ENCODE results near the gene ORC6. TPM values are rescaled to one million over a fixed set of nuclear protein-coding genes. Genes with fewer than 3 reads are reported as not detected.

ORC6 gene
- total RNA-seq, 1 experiment from 2014 or later, result 95.0 TPM

GRCh38 chr16:46712911-46713310 is 23.5 kb downstream of the ORC6 start:
- H3K56ac ChIP-seq (ENCODE audit: insufficient read length, low read depth, low read length), result no peak overlapping the region
- no peak overlapping the region for H2BK120ac ChIP-seq (ENCODE audit: low read depth, low read length, poor library complexity, severe bottlenecking)
- TF ChIP-seq CTCF (conservative IDR thresholded peaks at IDR 0.05), result no peak
- no peak overlapping the region for H2BK15ac ChIP-seq (ENCODE audit: low read depth, low read length)
- Mint-ChIP-seq H3K27me3 (ENCODE audit: low read depth) (no peaks in the 10 kb centered on the region), H3K27ac (no peak overlapping the region), H3K4me3 (no peak overlapping the region), H3K36me3 (ENCODE audit: insufficient read depth in 1 of 3, low read depth in 3 of 3) (no peaks in the 10 kb centered on the region; a peak in 1 of 7 replicates), H3K9me3 (no peaks in the 10 kb centered on the region), H3K4me1 (no peaks in the 10 kb centered on the region)
- H3K9ac ChIP-seq (ENCODE audit: extremely low read depth, insufficient read length, low read length), result no peak overlapping the region
- no peak for DNase-seq
- no peak overlapping the region for H2BK12ac ChIP-seq (ENCODE audit: insufficient read length, low read depth, low read length)
- H4K91ac ChIP-seq (ENCODE audit: insufficient read length, low read depth, low read length), result no peak overlapping the region
- H2AK5ac ChIP-seq (ENCODE audit: insufficient read length, low read length), result no peak overlapping the region
- no peaks in the 10 kb centered on the region for H3K4me1 ChIP-seq (ENCODE audit: insufficient read depth, low read length)
- H3K4ac ChIP-seq (ENCODE audit: low read depth, low read length), result no peak overlapping the region
- no peaks in the 10 kb centered on the region for H3K9me3 ChIP-seq (ENCODE audit: control insufficient read depth, low read depth, low read length)
- H3K79me2 ChIP-seq (ENCODE audit: insufficient read depth, low read length), result no peaks in the 10 kb centered on the region
- no peak overlapping the region for H3K27ac ChIP-seq (ENCODE audit: insufficient read length, low read depth, low read length)
- no peak overlapping the region for H3K18ac ChIP-seq (ENCODE audit: insufficient read length, low read depth, low read length)
- H2BK5ac ChIP-seq (ENCODE audit: insufficient read length, low read length), result no peak overlapping the region
- H3K23me2 ChIP-seq (ENCODE audit: insufficient read length, low read depth, low read length, poor library complexity, severe bottlenecking), result no peaks in the 10 kb centered on the region
- H4K8ac ChIP-seq (replicated peaks; ENCODE audit: insufficient read length, low read depth, low read length), result no peak overlapping the region
- no CpG with 5 or more reads among the region's 3 CpGs for WGBS (ENCODE audit: extremely low coverage, insufficient read length, low lambda C conversion rate)
- H3K23ac ChIP-seq (ENCODE audit: insufficient read length, low read depth, low read length), result no peak overlapping the region
- H3T11ph ChIP-seq (ENCODE audit: low read length), result no peak overlapping the region
- no peak overlapping the region for H2BK20ac ChIP-seq (ENCODE audit: low read depth, low read length, poor library complexity, severe bottlenecking)
- no peak overlapping the region for H3K14ac ChIP-seq (ENCODE audit: insufficient read depth, low read length)
- no peak overlapping the region for H4K5ac ChIP-seq (ENCODE audit: insufficient read length, low read depth, low read length)
- H2AFZ ChIP-seq (ENCODE audit: low read length), result no peak overlapping the region
- H4K20me1 ChIP-seq (ENCODE audit: control insufficient read depth, insufficient read depth, insufficient read length), result no peaks in the 10 kb centered on the region
- no peaks in the 10 kb centered on the region for H3K27me3 ChIP-seq (ENCODE audit: insufficient read depth, low read length)
- H3K4me2 ChIP-seq (ENCODE audit: insufficient read depth, insufficient read length, low read length), result no peak overlapping the region
- no peaks in the 10 kb centered on the region for H3K79me1 ChIP-seq (ENCODE audit: insufficient read depth, low read depth, low read length, poor library complexity, severe bottlenecking)

Measured in H9 (cell line).